WI38 (cell line): ENCODE measurements around the gene ROCK2.

Experiments
- H3K4me3 ChIP-seq: 2 replicates; pipeline ENCODE4 v1.5.1; 2011; ENCODE audit warnings: low read depth, mild to moderate bottlenecking, control low read depth, low read length
- TF ChIP-seq, protein P1 (sequence below): IDR thresholded peaks from 2 replicates; pipeline ENCODE4 v1.5.1; 2012; ENCODE audit warnings: low read depth, mild to moderate bottlenecking, control low read depth, low read length

Gene ROCK2

GRCh38 chr2:11327871-11328270 is 16.6 kb downstream of the ROCK2 start:
- no peak overlapping the region for H3K4me3 ChIP-seq
- TF ChIP-seq, protein P1, sequence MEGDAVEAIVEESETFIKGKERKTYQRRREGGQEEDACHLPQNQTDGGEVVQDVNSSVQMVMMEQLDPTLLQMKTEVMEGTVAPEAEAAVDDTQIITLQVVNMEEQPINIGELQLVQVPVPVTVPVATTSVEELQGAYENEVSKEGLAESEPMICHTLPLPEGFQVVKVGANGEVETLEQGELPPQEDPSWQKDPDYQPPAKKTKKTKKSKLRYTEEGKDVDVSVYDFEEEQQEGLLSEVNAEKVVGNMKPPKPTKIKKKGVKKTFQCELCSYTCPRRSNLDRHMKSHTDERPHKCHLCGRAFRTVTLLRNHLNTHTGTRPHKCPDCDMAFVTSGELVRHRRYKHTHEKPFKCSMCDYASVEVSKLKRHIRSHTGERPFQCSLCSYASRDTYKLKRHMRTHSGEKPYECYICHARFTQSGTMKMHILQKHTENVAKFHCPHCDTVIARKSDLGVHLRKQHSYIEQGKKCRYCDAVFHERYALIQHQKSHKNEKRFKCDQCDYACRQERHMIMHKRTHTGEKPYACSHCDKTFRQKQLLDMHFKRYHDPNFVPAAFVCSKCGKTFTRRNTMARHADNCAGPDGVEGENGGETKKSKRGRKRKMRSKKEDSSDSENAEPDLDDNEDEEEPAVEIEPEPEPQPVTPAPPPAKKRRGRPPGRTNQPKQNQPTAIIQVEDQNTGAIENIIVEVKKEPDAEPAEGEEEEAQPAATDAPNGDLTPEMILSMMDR: no peak

DNA sequence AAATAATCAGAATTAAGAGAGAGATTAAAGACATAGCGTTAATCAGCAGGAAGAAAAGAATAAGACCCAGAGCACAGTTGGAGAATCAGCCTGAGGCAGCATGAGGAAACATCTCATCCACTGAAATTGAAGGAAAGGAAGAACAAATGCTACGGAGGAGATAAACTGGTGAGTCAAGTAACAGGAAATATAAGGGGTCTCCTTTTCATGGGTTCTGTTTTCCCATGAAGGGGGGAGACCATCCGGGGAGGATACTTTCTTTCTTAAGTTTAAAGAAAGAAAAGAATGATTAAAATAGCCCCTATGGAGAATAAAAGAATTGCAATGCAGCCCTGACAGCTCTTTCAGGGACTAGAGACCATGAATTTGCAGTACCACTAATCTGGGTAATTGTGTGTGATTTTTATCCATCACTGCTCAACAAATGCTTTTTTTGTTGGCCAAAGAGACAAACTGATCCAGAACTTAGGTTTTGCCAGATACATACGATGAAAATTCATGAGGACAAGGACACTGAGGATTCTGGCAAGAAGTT is 17.7 kb downstream of the ROCK2 start:
- TF ChIP-seq, protein P1: no peak
- H3K4me3 ChIP-seq: no peak overlapping the region

DNA sequence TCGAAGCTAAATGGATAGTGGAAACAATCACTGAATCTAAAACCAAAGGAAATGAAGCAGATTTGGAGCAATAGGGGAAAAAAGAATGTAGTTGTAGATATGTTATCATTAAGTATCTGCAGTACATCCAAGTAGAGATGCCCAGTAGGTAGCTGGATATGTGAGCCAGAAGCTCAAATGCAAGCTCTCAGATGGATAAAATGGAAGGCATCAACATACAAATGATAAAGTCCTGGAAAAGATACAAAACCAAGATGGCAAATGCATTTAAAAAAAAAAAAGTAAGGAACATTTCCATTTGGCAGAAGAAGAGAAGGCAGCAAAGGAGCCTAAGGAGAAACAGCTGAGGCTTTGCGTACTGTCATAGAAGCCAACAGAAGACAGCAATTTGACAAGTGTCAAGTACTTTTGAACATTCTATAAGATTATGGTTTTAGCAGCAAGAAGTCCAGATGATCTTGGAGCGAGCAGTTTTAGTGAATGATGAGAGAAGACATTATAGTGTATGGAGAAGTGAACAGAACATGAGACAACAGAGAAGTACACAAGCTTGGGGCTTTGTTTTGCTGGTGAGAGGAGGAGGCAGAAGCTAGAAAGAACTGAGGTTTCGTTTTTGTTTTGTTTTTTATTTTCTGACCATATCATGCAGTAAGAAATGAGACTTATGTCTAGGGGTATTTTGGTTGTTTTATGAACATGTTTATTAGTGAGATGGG is 18.3 kb downstream of the ROCK2 start:
- TF ChIP-seq, protein P1: no peak
- no peak overlapping the region for H3K4me3 ChIP-seq

GRCh38 chr2:11321847-11322246 is 22.6 kb downstream of the ROCK2 start:
- TF ChIP-seq, protein P1: no peak
- H3K4me3 ChIP-seq: no peak overlapping the region

DNA sequence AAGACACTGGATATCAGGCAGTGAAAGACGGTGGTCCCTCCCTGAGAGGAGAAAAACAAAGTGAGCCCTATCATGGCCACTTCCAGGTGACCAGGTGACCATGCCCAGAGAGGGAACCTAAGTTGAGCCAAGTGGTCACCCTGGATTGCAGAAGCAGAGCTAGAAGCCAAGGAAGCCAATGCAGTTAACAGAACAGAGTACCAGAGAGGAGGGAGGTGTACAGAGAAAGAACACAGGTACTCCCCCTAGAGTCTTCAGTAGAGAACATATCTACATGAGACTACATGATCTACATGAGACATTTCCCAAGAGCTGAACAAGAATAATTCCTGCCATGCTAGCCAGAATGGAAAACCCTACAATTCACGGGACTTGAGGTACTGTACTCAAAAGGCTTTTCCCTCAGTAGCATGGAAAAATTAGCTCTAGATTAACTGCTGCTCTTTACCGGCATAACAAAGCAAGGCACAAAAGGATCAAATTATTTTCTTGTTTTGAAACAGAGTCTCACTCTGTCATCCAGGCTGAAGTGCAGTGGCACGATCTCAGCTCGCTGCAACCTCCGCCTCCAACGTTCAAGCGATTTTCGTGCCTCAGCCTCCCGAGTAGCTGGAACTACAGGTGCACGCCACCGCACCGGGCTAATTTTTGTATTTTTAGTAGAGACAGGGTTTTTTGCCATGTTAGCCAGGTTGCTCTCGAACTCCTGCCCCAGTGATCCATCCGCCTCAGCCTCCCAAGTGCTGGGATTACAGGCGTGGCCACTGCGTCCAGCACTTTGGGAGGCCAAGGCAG is 23.5 kb downstream of the ROCK2 start:
- no peak overlapping the region for H3K4me3 ChIP-seq
- TF ChIP-seq, protein P1: no peak

DNA sequence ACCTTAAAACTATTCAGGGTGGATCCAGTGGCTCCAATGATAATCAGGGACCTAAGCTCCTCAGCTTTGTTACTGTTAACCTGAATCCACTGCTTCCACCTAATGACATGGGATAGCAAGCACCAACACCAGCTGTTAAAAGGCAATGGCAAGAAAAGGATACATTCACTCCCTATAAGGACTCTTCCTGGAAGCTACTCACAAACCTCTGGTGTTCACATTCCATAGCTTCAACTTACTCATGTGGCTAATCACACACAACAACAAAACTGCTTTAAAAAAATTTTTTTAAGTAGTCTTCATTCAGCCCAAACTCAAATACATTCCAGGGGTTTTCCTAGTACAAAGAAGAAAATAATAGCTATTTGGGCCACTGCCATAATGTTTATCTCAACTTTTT is 24.5 kb downstream of the ROCK2 start:
- H3K4me3 ChIP-seq: no peak overlapping the region
- TF ChIP-seq, protein P1: no peak
